ENCODE results near the gene SPEF1.
A peak's percentile ranks its signal among the peaks of the same experiment; 100 is the strongest.

The SPEF1 gene

GRCh38 chr20:3798908-3799248, 17.6 kb upstream of the SPEF1 start:
- no peak for TF ChIP-seq CTCF (IDR thresholded peaks at IDR 0.05; ENCODE audit: poor library complexity, severe bottlenecking)
- Histone ChIP-seq H3K27ac (ENCODE audit: poor library complexity, severe bottlenecking) (peak overlapping the region; percentile 74), H3K4me1 (ENCODE audit: insufficient read depth, poor library complexity, severe bottlenecking) (peaks cover 15% of the 10 kb centered on the region), H3K36me3 (ENCODE audit: low read depth) (peaks cover 71% of the 10 kb centered on the region), H3K27me3 (ENCODE audit: insufficient read depth, poor library complexity, severe bottlenecking) (no peaks in the 10 kb centered on the region), H3K9me3 (ENCODE audit: severe bottlenecking) (no peaks in the 10 kb centered on the region), H3K4me3 (ENCODE audit: severe bottlenecking) (no peak overlapping the region)
- ATAC-seq (ENCODE audit: low read depth) (no peak), DNase-seq (ENCODE audit: low spot score) (no peak)

GRCh38 chr20:3798373-3798768, 17.1 kb upstream of the SPEF1 start:
- DNase-seq (ENCODE audit: low spot score) (no peak), ATAC-seq (ENCODE audit: low read depth) (no peak)
- Histone ChIP-seq H3K4me1 (ENCODE audit: insufficient read depth, poor library complexity, severe bottlenecking) (peaks cover 11% of the 10 kb centered on the region), H3K4me3 (ENCODE audit: severe bottlenecking) (no peak overlapping the region), H3K27ac (ENCODE audit: poor library complexity, severe bottlenecking) (peak overlapping the region; percentile 74), H3K36me3 (ENCODE audit: low read depth) (peaks cover 66% of the 10 kb centered on the region), H3K9me3 (ENCODE audit: severe bottlenecking) (no peaks in the 10 kb centered on the region), H3K27me3 (ENCODE audit: insufficient read depth, poor library complexity, severe bottlenecking) (no peaks in the 10 kb centered on the region)
- TF ChIP-seq CTCF (IDR thresholded peaks at IDR 0.05; ENCODE audit: poor library complexity, severe bottlenecking), result no peak

GRCh38 chr20:3797592-3798372, 16.5 kb upstream of the SPEF1 start:
- Histone ChIP-seq H3K4me1 (ENCODE audit: insufficient read depth, poor library complexity, severe bottlenecking) (peaks cover 11% of the 10 kb centered on the region), H3K9me3 (ENCODE audit: severe bottlenecking) (no peaks in the 10 kb centered on the region), H3K27me3 (ENCODE audit: insufficient read depth, poor library complexity, severe bottlenecking) (no peaks in the 10 kb centered on the region), H3K27ac (ENCODE audit: poor library complexity, severe bottlenecking) (peak overlapping the region; percentile 74), H3K36me3 (ENCODE audit: low read depth) (peaks cover 60% of the 10 kb centered on the region), H3K4me3 (ENCODE audit: severe bottlenecking) (peak overlapping the region; percentile 82)
- DNase-seq (ENCODE audit: low spot score) (no peak), ATAC-seq (ENCODE audit: low read depth) (peak; percentile 53)
- no peak for TF ChIP-seq CTCF (IDR thresholded peaks at IDR 0.05; ENCODE audit: poor library complexity, severe bottlenecking)

GRCh38 chr20:3797226-3797545, 15.9 kb upstream of the SPEF1 start:
- H3K4me3 ChIP-seq (ENCODE audit: severe bottlenecking), result peak overlapping the region; percentile 82
- ATAC-seq (ENCODE audit: low read depth), result 0 out of 3 replicates have a peak, but pooled peaks have one; percentile 1
- H3K9me3 ChIP-seq (ENCODE audit: severe bottlenecking), result no peaks in the 10 kb centered on the region
- peaks cover 54% of the 10 kb centered on the region for H3K36me3 ChIP-seq (ENCODE audit: low read depth)
- peak overlapping the region; percentile 74 for H3K27ac ChIP-seq (ENCODE audit: poor library complexity, severe bottlenecking)
- peaks cover 11% of the 10 kb centered on the region for H3K4me1 ChIP-seq (ENCODE audit: insufficient read depth, poor library complexity, severe bottlenecking)
- no peaks in the 10 kb centered on the region for H3K27me3 ChIP-seq (ENCODE audit: insufficient read depth, poor library complexity, severe bottlenecking)
- no peak for TF ChIP-seq CTCF (IDR thresholded peaks at IDR 0.05; ENCODE audit: poor library complexity, severe bottlenecking)
- no peak for DNase-seq (ENCODE audit: low spot score)

GRCh38 chr20:3796477-3797225, 15.4 kb upstream of the SPEF1 start:
- H3K27me3 ChIP-seq (ENCODE audit: insufficient read depth, poor library complexity, severe bottlenecking), result no peaks in the 10 kb centered on the region

More at GRCh38 chr20:3796477-3797225, 15.4 kb upstream of the SPEF1 start:
- peaks cover 11% of the 10 kb centered on the region for H3K4me1 ChIP-seq (ENCODE audit: insufficient read depth, poor library complexity, severe bottlenecking)
- H3K4me3 ChIP-seq (ENCODE audit: severe bottlenecking), result peak overlapping the region; percentile 82
- peaks cover 48% of the 10 kb centered on the region for H3K36me3 ChIP-seq (ENCODE audit: low read depth)
- H3K9me3 ChIP-seq (ENCODE audit: severe bottlenecking), result no peaks in the 10 kb centered on the region
- ATAC-seq (ENCODE audit: low read depth), result peak; percentile 17
- no peak for DNase-seq (ENCODE audit: low spot score)
- H3K27ac ChIP-seq (ENCODE audit: poor library complexity, severe bottlenecking), result peak overlapping the region; percentile 74
- no peak for TF ChIP-seq CTCF (IDR thresholded peaks at IDR 0.05; ENCODE audit: poor library complexity, severe bottlenecking)
